ENCODE results near the gene AJAP1.

Gene AJAP1

GRCh38 chr1:4652631-4653327 is 1.6 kb upstream of the AJAP1 start:
- no peak overlapping the region for H3K4me3 ChIP-seq (ENCODE audit: low read length)
- TF ChIP-seq CTCF (conservative IDR thresholded peaks at IDR 0.05; ENCODE audit: low read length), result peak; percentile 77
- peak; percentile 31 for DNase-seq (ENCODE audit: low read depth)

- TF ChIP-seq CTCF (conservative IDR thresholded peaks at IDR 0.05; ENCODE audit: low read length), result no peak
- no peak for DNase-seq (ENCODE audit: low read depth)
- H3K4me3 ChIP-seq (ENCODE audit: low read length), result no peak overlapping the region
Observed at GRCh38 chr1:4653328-4653660, 1.1 kb upstream of the AJAP1 start.

GRCh38 chr1:4654764-4655673 is 610 bp downstream of the AJAP1 start:
- DNase-seq (ENCODE audit: low read depth), result no peak
- peak overlapping the region; percentile 49 for H3K4me3 ChIP-seq (ENCODE audit: low read length)
- TF ChIP-seq CTCF (conservative IDR thresholded peaks at IDR 0.05; ENCODE audit: low read length), result no peak

- peak overlapping the region; percentile 35 for H3K4me3 ChIP-seq (ENCODE audit: low read length)
- TF ChIP-seq CTCF (conservative IDR thresholded peaks at IDR 0.05; ENCODE audit: low read length), result peak; percentile 72
- peak; percentile 72 for DNase-seq (ENCODE audit: low read depth)
Observed at GRCh38 chr1:4655674-4656532, 1.5 kb downstream of the AJAP1 start.

GRCh38 chr1:4656533-4657140 is 2.2 kb downstream of the AJAP1 start:
- DNase-seq (ENCODE audit: low read depth), result no peak
- H3K4me3 ChIP-seq (ENCODE audit: low read length), result no peak overlapping the region; the same call in 1 of the 2 replicates
- no peak for TF ChIP-seq CTCF (conservative IDR thresholded peaks at IDR 0.05; ENCODE audit: low read length)

- H3K4me3 ChIP-seq (ENCODE audit: low read length), result no peak overlapping the region
- DNase-seq (ENCODE audit: low read depth), result no peak
- no peak for TF ChIP-seq CTCF (conservative IDR thresholded peaks at IDR 0.05; ENCODE audit: low read length)
Observed at GRCh38 chr1:4657244-4657789, 2.9 kb downstream of the AJAP1 start.
